T47D (cell line): ENCODE results near the gene LMAN2.

Source experiments
- DNase-seq, 2 experiments: peaks; one replicate each; pipeline versions ENCODE4 v3.0.0 to v3.0.0-alpha.2; 2011 to 2012; ENCODE audit warnings: low read depth in 1 of 2, low spot score in 1 of 2
- JUND ChIP-seq: IDR thresholded peaks from 2 replicates; pipeline ENCODE4 v1.6.1; 2012; ENCODE audit warnings: low read depth
- in situ Hi-C: cut with HindIII; loops from 2 replicates; pipeline ENCODE4 v1.10.0; 2016; ENCODE audit warnings: low sequenced_read_pairs, low pct_unique_long_range_greater_than_20kb

The LMAN2 gene

GRCh38 chr5:177332031-177332895 is 19.2 kb downstream of the LMAN2 start:
- TF ChIP-seq JUND = no peak
- DNase-seq = no peak
- in situ Hi-C loops = no loop called here

- in situ Hi-C loops = no loop called here
- no peak for DNase-seq
- TF ChIP-seq JUND = no peak
Measured at GRCh38 chr5:177330991-177331842, 20.3 kb downstream of the LMAN2 start.

- in situ Hi-C loops = no loop called here
- no peak for DNase-seq
- no peak for TF ChIP-seq JUND
Measured at GRCh38 chr5:177329883-177330282, 21.6 kb downstream of the LMAN2 start.

- no peak for TF ChIP-seq JUND
- DNase-seq = no peak
- in situ Hi-C loops = no loop called here
Measured at GRCh38 chr5:177328545-177329231, 22.8 kb downstream of the LMAN2 start.

GRCh38 chr5:177327539-177328522 is 23.6 kb downstream of the LMAN2 start:
- in situ Hi-C loops = no loop called here
- no peak for TF ChIP-seq JUND
- DNase-seq = no peak

GRCh38 chr5:177325868-177326381 is 25.5 kb downstream of the LMAN2 start:
- in situ Hi-C loops = no loop called here
- TF ChIP-seq JUND = no peak
- no peak for DNase-seq

GRCh38 chr5:177320879-177321278 is 30.6 kb downstream of the LMAN2 start:
- TF ChIP-seq JUND = no peak
- in situ Hi-C loops = no loop called here
- no peak for DNase-seq

GRCh38 chr5:177319913-177320588 is 31.4 kb downstream of the LMAN2 start:
- in situ Hi-C loops = no loop called here

GRCh38 chr5:177317959-177318377 is 33.5 kb downstream of the LMAN2 start:
- in situ Hi-C loops = no loop called here

More at GRCh38 chr5:177319913-177320588, 31.4 kb downstream of the LMAN2 start:
- TF ChIP-seq JUND = no peak
- DNase-seq = no peak

GRCh38 chr5:177316005-177316404 is 35.5 kb downstream of the LMAN2 start:
- TF ChIP-seq JUND = no peak
- no peak for DNase-seq
- in situ Hi-C loops = no loop called here

More at GRCh38 chr5:177317959-177318377, 33.5 kb downstream of the LMAN2 start:
- peak; percentile 72 to 84 for DNase-seq
- TF ChIP-seq JUND = no peak

- no peak for TF ChIP-seq JUND
- no peak for DNase-seq
- in situ Hi-C loops = no loop called here
Measured at GRCh38 chr5:177315411-177315810, 36.1 kb downstream of the LMAN2 start.
